Peyer's patch (tissue), 4 donors: ENCODE results near the gene DISC1. TPM values are rescaled to one million over a fixed set of nuclear protein-coding genes. Genes with fewer than 3 reads are reported as not detected.

Experiments
- DNase-seq, 3 donors: peaks; one replicate each; pipeline ENCODE4 v3.0.0-alpha.2; 2017 to 2019
- H3K27ac ChIP-seq, 4 donors: fragments of 200-600 bp; sonication (generic); one replicate each; pipeline ENCODE4 v1.5.1; 2016 to 2019
- H3K27me3 ChIP-seq, 2 donors: fragments of 200-600 bp; sonication (generic); one replicate each; pipeline ENCODE4 v1.5.1; 2019
- H3K36me3 ChIP-seq, 3 donors: fragments of 200-600 bp; sonication (generic); one replicate each; pipeline ENCODE4 v1.5.1; 2016 to 2019
- H3K4me1 ChIP-seq, 4 donors: fragments of 200-600 bp; sonication (generic); one replicate each; pipeline ENCODE4 v1.5.1; 2016 to 2019
- H3K4me3 ChIP-seq, 4 donors: fragments of 200-600 bp; sonication (generic); 1 replicate in 3 of 4; 2 replicates in 1 of 4; pipeline ENCODE4 v1.5.1; 2016 to 2019; ENCODE audit warnings: mild to moderate bottlenecking in 1 of 4
- H3K9me3 ChIP-seq, 4 donors: fragments of 200-600 bp; sonication (generic); one replicate each; pipeline ENCODE4 v1.5.1; 2016 to 2019; ENCODE audit warnings: mild to moderate bottlenecking in 1 of 4
- POLR2A ChIP-seq, 2 donors: fragments of 450-650 bp; IDR thresholded peaks; one replicate each; pipeline ENCODE4 v1.5.1; 2017; ENCODE audit warnings: antibody characterized with exemption in 2 of 2, mild to moderate bottlenecking in 2 of 2, moderate library complexity in 2 of 2
- total RNA-seq, 4 donors: library from RNA; depleted of rRNA; stranded (reverse); fragments of >200 nt; gene quantifications; one replicate each; pipeline ENCODE4 v1.1.0, GENCODE V29; 2016
- TF ChIP-seq, protein P1 (sequence below), 6 experiments: fragments of 450-650 bp in 4 of 6; fragments of 200-600 bp in 2 of 6; sonication (generic) in 1 of 6; IDR thresholded peaks; one replicate each; pipeline ENCODE4 v1.5.1; 2017 to 2019; ENCODE audit warnings: antibody characterized with exemption in 6 of 6, mild to moderate bottlenecking in 3 of 6, moderate library complexity in 1 of 6

DISC1 gene
- total RNA-seq, 4 donors from 2014 or later, result 2.3 to 39.6 (median 5.6) TPM

DNA sequence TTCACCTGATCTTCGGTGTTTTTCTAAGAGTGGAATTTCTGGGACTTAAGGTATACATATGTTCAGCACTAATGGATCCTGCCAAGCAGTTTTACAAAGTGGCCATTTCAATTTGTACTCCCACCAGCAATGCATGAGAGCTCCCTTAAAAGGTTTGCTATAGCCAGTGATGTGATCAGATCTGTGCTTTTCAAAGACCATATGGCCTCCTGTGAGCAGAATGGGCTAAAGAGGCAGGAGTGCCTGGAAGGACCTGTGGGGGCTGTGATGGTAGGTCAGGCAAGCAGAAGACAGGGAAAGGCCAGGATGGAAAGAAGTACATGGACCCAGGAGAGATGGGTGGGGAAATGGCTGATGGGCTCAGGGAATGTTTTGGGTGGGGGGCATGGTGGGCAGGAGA, 252.7 kb downstream of the DISC1 start:
- Histone ChIP-seq H3K9me3 (no peaks in the 10 kb centered on the region), H3K4me3 (no peak overlapping the region), H3K27ac (no peak overlapping the region), H3K4me1 (no peaks in the 10 kb centered on the region), H3K27me3 (no peaks in the 10 kb centered on the region), H3K36me3 (no peaks in the 10 kb centered on the region)
- no peak for DNase-seq
- TF ChIP-seq, protein P1, sequence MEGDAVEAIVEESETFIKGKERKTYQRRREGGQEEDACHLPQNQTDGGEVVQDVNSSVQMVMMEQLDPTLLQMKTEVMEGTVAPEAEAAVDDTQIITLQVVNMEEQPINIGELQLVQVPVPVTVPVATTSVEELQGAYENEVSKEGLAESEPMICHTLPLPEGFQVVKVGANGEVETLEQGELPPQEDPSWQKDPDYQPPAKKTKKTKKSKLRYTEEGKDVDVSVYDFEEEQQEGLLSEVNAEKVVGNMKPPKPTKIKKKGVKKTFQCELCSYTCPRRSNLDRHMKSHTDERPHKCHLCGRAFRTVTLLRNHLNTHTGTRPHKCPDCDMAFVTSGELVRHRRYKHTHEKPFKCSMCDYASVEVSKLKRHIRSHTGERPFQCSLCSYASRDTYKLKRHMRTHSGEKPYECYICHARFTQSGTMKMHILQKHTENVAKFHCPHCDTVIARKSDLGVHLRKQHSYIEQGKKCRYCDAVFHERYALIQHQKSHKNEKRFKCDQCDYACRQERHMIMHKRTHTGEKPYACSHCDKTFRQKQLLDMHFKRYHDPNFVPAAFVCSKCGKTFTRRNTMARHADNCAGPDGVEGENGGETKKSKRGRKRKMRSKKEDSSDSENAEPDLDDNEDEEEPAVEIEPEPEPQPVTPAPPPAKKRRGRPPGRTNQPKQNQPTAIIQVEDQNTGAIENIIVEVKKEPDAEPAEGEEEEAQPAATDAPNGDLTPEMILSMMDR (IDR thresholded peaks at IDR 0.05), result no peak
- TF ChIP-seq POLR2A (IDR thresholded peaks at IDR 0.05), result no peak

DNA sequence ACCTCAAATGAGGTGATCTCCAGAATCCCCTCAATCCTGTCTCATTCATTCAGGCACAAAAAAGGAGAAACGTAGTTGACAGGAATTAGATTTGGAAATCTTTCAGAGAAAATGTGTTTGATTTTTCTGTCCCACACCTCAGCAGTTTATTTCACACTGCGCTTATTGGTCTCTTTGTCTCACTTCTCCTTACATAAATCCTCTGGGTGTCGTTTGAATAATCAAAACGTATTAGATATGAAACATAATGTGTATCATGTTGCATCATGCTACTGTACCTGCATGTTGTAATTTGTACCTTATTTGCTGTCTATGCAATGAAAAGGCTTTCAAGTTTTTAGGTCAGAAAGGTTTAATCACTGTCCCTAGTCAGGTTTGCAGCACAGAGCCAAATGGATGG, 255.7 kb downstream of the DISC1 start:
- no peaks in the 10 kb centered on the region for H3K4me1 ChIP-seq
- no peaks in the 10 kb centered on the region for H3K36me3 ChIP-seq
- H3K4me3 ChIP-seq, result no peak overlapping the region
- TF ChIP-seq POLR2A (IDR thresholded peaks at IDR 0.05), result no peak
- TF ChIP-seq, protein P1 (IDR thresholded peaks at IDR 0.05), result no peak
- no peaks in the 10 kb centered on the region for H3K9me3 ChIP-seq
- no peak for DNase-seq
- no peak overlapping the region for H3K27ac ChIP-seq
- no peaks in the 10 kb centered on the region for H3K27me3 ChIP-seq

DNA sequence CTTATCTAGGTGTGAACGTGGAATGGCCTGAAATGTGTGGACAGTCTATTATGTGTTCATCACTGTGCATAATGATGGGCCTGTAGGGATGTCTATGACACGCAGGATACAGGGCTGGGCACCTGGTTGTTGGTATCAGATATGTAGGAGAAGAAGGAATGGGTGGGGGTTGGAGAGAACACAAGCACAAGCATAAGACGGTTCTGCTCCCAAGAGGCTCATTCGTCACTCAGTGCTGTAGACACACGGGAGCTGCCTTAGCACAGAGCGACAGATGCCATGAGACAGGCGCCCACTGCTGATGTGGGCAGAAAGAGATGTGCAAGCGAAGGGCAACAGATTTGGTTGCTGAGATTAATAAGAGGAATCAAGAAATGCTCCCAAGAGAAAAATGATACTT, 256.2 kb downstream of the DISC1 start:
- Histone ChIP-seq H3K9me3 (no peaks in the 10 kb centered on the region), H3K27me3 (no peaks in the 10 kb centered on the region), H3K4me1 (no peaks in the 10 kb centered on the region), H3K36me3 (no peaks in the 10 kb centered on the region), H3K27ac (no peak overlapping the region), H3K4me3 (no peak overlapping the region)
- no peak for DNase-seq
- TF ChIP-seq, protein P1 (IDR thresholded peaks at IDR 0.05), result no peak
- TF ChIP-seq POLR2A (IDR thresholded peaks at IDR 0.05), result no peak

DNA sequence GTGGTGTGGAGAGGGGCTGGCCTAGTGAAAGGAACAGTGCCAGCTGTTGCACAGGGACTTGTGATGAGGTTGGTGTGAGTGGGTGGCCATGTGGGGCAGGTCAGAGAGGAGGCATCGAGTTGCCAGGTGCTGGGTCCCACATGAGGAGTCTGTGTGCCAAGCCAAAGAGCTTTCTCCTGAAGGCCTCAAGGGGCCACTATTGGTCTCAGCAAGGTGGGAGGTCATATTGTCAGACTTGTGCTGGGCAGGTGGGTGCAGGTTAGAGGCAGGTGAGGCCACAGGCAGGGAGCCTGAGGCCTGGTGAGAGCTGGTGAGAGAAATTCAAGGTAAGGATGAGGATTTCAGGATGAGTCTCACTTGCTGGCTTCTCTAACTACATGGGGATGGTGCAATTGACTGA, 256.8 kb downstream of the DISC1 start:
- H3K36me3 ChIP-seq, result no peaks in the 10 kb centered on the region
- no peaks in the 10 kb centered on the region for H3K9me3 ChIP-seq
- no peaks in the 10 kb centered on the region for H3K4me1 ChIP-seq
- no peaks in the 10 kb centered on the region for H3K27me3 ChIP-seq
- TF ChIP-seq, protein P1 (IDR thresholded peaks at IDR 0.05), result no peak
- TF ChIP-seq POLR2A (IDR thresholded peaks at IDR 0.05), result no peak
- H3K4me3 ChIP-seq, result no peak overlapping the region
- no peak for DNase-seq
- no peak overlapping the region for H3K27ac ChIP-seq

DNA sequence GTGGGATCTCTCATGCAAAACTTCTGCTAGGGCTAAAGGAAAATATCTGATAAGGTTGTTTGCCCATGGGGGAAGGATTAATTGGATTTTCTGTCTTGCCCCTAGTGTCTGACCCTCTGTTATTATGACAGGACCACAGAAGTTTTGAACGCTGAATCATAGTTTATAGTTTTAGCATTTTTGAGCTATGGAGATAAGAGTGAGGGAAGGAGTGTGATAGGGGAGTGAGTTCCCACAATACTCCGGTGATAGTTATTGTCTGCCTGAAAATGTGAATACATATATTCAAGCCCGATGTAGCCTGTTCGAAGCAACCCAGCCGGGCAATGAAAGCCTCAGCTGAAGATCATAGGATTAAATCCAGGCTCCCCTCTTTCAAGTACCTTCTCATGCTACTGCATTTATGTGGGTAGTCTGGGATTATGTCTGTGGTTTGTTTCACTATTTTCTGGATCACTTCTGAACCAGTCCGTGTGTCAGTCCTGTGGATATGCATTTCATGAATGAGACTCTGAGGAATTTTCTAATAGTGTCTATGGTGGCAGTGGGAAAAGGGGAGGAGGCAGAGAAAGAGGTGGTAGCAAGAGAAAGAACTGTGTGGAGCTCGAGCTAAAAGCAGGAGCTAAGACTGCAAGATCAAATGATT, 258.7 kb downstream of the DISC1 start:
- no peaks in the 10 kb centered on the region for H3K4me1 ChIP-seq
- no peaks in the 10 kb centered on the region for H3K36me3 ChIP-seq
- H3K27ac ChIP-seq, result no peak overlapping the region
- H3K9me3 ChIP-seq, result no peaks in the 10 kb centered on the region
- H3K4me3 ChIP-seq, result no peak overlapping the region
- TF ChIP-seq POLR2A (IDR thresholded peaks at IDR 0.05), result no peak
- TF ChIP-seq, protein P1 (IDR thresholded peaks at IDR 0.05), result no peak
- no peaks in the 10 kb centered on the region for H3K27me3 ChIP-seq
- no peak for DNase-seq

DNA sequence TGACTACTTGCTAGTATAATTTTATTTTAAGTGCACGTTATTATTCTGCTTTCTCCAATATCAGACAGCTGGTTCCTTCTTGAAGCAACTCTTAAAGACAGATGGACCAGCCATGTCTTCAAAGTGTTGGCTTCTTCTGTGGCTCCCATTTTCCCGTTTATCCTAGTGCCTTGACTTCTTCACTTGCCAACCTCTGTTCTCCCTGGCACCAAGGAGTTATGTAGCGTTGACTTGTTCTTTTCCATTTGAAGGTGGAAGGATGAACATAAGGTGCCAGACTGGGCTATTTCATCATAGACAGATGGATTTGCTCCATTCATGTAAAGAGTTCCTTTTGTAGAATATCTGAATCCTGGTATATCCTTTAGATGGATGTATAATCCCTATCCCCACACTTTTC, 260.6 kb downstream of the DISC1 start:
- Histone ChIP-seq H3K9me3 (no peaks in the 10 kb centered on the region), H3K36me3 (no peaks in the 10 kb centered on the region), H3K4me3 (no peak overlapping the region), H3K27ac (no peak overlapping the region), H3K4me1 (no peaks in the 10 kb centered on the region), H3K27me3 (no peaks in the 10 kb centered on the region)
- DNase-seq, result no peak
- TF ChIP-seq, protein P1 (IDR thresholded peaks at IDR 0.05), result no peak
- no peak for TF ChIP-seq POLR2A (IDR thresholded peaks at IDR 0.05)
